HG02943 (cell line): ENCODE results near the gene DGKB.

Source experiments
- ATAC-seq: cut with Tn5 transposase; IDR thresholded peaks from one replicate; pipeline ENCODE4 v1.9.1; 2021; ENCODE audit warnings: mild to moderate bottlenecking, low read depth, moderate library complexity; ENCODE audit not compliant: unreplicated experiment

Gene DGKB

DNA sequence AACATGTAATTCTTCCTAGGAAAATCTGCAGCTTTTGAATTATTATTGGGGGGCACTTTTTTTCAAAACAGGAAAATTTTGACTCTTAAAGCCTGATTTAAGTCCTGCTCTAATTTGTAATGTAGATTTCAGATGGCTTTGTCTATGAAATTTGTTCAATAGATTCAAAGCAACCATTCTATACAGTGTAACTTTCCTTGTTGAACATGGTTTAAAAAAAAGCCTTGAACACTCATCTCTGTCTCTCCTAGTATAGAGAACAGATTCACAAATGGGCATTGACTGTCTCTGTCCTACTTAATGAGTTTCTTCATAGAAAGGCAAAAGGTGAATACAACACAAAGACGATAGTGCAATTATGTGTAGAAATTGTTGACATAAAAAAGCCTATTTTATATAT, 643.7 kb downstream of the DGKB start:
- no peak for ATAC-seq

GRCh38 chr7:14258441-14258840, 644.1 kb downstream of the DGKB start:
- no peak for ATAC-seq

GRCh38 chr7:14252458-14252857, 650.1 kb downstream of the DGKB start:
- no peak for ATAC-seq

DNA sequence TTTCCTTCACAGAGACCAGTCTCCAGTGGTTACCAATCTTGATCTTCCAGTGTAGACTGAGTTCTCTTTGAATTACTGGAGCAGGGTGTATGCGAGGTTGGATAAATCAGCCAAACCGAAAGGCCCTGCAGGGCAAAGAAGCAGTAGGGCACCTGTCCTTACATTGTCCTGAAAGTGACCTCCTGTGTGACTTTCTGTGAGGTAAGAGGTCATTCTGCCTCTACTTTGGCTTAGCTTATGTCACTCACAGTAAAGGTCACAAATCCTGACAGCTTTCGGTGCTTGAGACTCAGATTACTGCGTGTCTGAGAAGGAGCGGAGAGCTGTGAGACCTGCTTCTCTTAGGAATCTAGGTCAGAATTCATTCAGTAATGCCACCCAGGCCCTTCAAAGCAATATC, 660.4 kb downstream of the DGKB start:
- no peak for ATAC-seq

DNA sequence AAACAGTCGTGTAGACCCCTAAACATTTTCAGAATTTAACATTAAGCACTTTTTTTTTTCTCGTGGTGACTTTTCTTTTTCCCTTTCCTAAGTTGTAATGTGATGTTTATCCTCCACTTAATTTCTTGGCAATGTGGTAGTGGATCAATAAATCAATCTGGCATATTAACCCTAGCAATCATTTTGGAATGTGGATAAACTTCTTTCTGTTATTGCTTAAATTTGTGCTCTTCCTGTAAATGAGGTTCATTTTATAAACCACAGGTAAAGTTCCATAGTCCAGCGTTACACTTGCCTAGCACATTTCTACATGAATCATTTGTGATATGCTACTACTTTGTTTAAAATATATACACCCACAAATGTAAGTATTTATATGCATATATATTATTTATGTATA, 665.7 kb downstream of the DGKB start:
- ATAC-seq: no peak

DNA sequence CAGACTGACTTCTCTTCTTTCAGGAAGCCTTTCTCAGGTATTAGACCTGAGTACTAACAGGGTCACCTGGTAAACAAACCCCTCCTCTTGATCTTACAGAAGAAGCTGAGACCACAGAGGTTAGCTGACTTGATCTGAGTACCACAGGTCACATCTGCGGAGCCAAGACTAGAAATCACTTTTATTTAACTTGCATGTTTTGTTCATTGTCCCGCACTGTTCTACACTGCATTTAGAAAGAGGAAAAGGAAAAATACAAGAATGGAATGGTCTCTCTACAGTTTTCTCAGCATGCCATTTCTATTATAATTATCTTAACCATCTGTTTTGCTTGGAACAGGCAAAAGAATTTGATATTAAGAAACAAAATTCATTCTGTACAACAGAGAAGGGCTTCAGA, 667.5 kb downstream of the DGKB start:
- ATAC-seq: no peak

DNA sequence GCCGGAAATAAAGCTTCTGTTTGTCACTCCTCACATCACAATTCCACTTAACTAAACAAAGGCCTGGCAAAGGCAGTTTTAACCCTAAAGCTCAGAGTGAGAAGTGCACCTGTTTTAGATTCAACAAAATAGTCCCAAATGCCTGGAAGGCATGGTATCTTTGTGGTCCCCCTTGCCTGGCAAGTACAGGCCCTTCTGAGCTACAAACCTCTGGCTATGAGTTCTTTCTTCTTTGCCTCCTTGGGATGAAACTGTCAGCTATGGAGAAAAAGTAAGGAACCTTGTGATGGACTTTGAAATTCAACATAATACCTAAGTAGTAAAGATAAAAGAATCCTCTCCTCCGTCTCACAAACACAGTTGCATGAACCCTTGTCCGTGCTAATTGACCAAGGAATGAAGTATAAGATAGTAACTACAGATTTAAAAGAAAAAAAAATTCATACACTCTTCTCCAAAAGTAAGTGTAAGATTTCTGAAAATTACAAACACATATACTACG, 668.6 kb downstream of the DGKB start:
- no peak for ATAC-seq

DNA sequence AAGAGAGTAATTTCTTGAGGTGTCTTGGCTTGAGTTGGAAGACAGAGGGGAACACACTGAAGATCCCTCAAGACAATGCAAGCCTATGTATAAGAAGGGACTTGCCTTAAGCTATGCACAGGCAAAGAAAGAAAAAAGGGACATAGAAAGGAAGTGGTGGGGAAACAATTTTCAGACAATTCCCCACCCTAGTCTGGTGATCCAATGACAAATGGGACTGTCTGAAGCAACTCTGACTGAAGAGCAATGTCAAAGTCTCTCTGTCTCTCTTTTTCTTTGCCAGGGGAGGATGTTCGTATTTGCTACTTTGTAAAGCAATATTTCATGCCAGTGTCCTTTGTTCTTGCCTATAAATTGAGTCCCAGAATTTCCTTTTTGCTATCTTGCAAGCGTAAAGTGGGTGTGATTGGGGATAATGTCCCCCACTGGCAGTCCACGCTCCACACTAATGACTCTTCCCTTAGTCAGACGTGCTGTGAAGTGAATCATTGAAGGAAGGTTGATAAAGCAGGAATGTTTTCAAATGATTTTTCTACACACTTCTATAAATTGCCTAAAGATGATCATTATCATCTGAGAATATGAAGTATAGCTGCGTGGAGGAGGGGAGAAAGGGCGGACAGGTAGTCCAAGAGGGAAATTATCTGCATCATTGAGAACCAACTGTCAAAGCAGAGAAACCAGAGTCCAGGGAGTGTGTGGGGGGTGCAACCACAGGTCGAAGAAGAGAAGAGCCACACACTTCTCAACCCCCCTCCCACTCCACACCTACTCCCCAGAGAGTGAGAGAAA, 669.3 kb downstream of the DGKB start:
- no peak for ATAC-seq

- ATAC-seq: no peak
Measured at GRCh38 chr7:14229047-14229446, 673.5 kb downstream of the DGKB start.

DNA sequence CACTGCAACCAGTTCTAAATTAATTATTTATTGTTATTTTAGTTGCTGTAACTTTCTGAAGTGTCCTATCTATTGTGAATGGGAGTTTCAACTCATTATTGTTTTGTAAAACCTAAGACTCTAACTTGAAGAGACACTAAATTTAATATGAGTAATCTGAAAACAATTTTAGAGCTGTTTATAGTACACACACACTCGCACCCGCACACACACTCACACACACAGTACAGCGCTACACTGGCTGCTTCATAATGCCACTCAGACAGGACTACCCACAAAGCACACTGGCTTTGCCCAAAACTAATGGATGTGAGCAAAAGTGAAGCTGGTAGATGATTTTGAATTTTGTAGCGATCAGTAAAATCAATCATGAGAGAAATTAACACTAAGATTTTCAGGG, 674.2 kb downstream of the DGKB start:
- ATAC-seq: no peak

DNA sequence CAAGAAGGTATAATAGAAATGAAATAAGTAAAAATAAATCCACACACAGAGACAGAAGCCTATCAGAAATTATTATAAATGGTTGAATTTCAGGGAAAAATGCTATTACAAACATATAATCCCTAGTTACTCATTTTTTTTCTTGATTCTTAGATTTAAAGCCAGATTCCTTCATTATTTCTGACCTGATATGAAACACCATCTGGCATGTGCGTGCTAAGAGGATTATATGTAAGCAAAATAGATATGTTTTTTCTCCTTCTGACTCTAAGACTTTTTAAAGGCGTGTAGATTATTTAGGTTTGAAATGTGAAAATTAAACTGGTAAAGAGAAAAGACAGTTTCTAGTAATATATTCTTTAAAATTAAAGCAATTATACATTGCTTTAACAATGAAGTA, 676.4 kb downstream of the DGKB start:
- no peak for ATAC-seq

DNA sequence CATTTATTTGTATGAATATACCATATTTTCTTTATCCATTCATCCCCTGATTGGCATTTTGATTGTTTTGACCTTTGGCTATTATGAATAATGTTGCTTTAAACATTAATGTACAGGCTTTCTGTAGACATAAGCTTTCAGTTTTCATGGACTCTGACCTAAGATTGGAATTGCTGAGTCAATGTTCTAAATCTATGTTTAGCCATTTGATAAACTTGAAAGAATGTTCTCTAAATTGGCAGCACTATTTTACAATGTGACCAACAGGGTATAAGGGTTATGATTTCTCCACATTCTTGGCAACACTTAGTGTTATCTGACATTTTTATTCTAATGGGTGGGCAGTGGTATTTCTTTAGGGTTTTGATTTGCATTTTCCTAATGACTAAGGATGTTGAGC, 683.4 kb downstream of the DGKB start:
- ATAC-seq: no peak

- no peak for ATAC-seq
Measured at GRCh38 chr7:14218338-14218737, 684.2 kb downstream of the DGKB start.

- ATAC-seq: no peak
Measured at GRCh38 chr7:14209896-14210484, 692.6 kb downstream of the DGKB start.

GRCh38 chr7:14207711-14208110, 694.8 kb downstream of the DGKB start:
- no peak for ATAC-seq

GRCh38 chr7:14207138-14207537, 695.4 kb downstream of the DGKB start:
- ATAC-seq: no peak

GRCh38 chr7:14206121-14206520, 696.4 kb downstream of the DGKB start:
- no peak for ATAC-seq

- no peak for ATAC-seq
Measured at GRCh38 chr7:14201353-14201752, 701.2 kb downstream of the DGKB start.

GRCh38 chr7:14199336-14199735, 703.2 kb downstream of the DGKB start:
- no peak for ATAC-seq

DNA sequence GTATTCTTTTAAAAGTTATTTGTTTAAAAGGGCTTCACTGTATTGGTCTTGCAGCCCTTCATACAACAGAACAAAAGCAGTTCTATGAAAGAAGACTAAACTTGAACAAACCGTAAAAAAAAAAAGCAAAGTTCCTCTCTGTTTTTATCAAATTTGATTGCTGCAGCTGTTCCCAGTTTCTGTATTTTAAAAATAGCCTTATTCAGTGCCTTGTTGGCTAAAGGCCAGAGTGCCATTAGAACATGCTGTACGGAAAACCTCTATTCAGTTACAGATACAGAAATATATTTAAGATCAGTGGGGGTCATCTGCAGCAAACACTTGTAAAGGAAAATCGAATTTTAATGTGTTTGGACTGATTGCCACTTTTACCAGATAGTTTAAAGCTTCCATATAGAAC, 705.3 kb downstream of the DGKB start:
- no peak for ATAC-seq

- no peak for ATAC-seq
Measured at GRCh38 chr7:14196555-14196954, 706.0 kb downstream of the DGKB start.

DNA sequence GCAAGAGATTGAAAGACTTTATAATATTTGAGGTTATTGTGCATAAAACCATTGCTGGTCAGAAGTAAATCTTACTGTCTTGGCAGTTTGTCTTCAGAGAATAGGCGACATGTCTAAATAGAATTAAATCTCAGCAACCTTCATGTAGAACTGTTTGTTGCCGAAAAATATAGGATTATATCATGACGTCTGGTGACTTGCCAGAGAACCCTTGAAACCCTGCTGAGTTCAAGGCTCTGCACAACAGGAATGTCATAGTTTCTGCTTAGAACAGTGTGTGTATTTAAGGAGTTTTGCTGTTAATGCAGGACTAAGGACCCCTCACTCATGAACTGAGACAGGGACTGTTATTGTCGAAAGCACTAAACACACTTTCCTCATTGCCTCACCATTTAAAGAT, 706.7 kb downstream of the DGKB start:
- ATAC-seq: no peak
